Peyer's patch (tissue), 4 donors: ENCODE results near the gene EIF2B5.

Source experiments
- POLR2A ChIP-seq, 2 donors: fragments of 450-650 bp; IDR thresholded peaks; one replicate each; pipeline ENCODE4 v1.5.1; 2017; ENCODE audit warnings: antibody characterized with exemption in 2 of 2, mild to moderate bottlenecking in 2 of 2, moderate library complexity in 2 of 2
- TF ChIP-seq, protein P1 (sequence below), 6 experiments: fragments of 450-650 bp in 4 of 6; fragments of 200-600 bp in 2 of 6; sonication (generic) in 1 of 6; IDR thresholded peaks; one replicate each; pipeline ENCODE4 v1.5.1; 2017 to 2019; ENCODE audit warnings: antibody characterized with exemption in 6 of 6, mild to moderate bottlenecking in 3 of 6, moderate library complexity in 1 of 6

DNA sequence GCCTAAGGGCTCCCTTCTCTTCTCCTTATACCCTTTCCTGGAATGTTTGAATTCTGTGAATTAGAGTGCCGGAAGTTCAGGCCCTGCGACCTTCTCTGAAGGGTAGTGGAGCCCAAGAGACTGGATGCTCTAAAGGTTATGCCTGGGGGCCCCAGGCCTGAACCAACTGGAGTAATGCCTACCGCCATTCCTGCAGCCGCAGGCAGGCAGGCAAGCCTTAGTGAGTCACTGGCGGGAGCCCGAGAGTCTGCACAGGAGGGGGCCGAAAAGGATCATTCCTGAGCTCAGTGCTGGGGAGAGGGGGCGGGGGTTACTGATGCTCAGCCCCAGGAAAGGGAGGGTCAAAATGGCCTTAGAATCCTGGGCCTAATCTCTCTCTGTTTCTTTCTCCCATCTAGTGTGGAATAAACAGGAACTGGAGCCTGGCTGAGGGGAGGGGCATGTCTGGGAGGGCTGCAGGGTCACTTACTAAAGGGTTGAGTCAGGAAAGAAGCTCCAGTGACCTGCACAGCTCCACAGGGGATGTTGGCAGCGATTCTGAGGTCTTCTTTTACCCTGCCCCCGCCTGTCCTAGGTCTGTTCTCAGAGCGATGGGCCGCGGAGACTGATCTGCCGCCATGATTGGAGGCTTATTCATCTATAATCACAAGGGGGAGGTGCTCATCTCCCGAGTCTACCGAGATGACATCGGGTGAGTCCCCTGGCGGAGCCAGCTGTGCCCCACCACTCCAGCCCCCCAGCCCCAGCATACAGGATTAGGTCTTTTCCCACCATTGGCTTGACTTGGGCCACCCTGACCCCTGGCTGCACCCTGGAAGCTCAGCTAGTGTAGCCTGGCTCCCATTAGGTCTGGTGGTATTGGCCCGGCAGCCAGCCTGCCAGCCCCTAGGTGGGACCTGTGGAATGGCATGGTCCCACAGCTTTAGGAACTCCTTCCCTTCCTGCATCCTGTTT lies 41.5 kb downstream of the EIF2B5 start:
- TF ChIP-seq POLR2A (IDR thresholded peaks at IDR 0.05): no peak
- TF ChIP-seq, protein P1, sequence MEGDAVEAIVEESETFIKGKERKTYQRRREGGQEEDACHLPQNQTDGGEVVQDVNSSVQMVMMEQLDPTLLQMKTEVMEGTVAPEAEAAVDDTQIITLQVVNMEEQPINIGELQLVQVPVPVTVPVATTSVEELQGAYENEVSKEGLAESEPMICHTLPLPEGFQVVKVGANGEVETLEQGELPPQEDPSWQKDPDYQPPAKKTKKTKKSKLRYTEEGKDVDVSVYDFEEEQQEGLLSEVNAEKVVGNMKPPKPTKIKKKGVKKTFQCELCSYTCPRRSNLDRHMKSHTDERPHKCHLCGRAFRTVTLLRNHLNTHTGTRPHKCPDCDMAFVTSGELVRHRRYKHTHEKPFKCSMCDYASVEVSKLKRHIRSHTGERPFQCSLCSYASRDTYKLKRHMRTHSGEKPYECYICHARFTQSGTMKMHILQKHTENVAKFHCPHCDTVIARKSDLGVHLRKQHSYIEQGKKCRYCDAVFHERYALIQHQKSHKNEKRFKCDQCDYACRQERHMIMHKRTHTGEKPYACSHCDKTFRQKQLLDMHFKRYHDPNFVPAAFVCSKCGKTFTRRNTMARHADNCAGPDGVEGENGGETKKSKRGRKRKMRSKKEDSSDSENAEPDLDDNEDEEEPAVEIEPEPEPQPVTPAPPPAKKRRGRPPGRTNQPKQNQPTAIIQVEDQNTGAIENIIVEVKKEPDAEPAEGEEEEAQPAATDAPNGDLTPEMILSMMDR (IDR thresholded peaks at IDR 0.05): no peak
